Aorta (tissue), 5 donors: ENCODE results near the gene ABHD17A. TPM values are rescaled to one million over a fixed set of nuclear protein-coding genes. Genes with fewer than 3 reads are reported as not detected.
"Not testable (repeated sequence)": the region's sequence is repeated elsewhere in the genome, so short reads cannot be mapped to it uniquely, and the experiment has no call there.

Experiments
- ATAC-seq: fragments of 200-7000 bp; cut with Tn5 transposase; one replicate; pipeline ENCODE4 v1.9.1; 2022; ENCODE audit warnings: moderate library complexity; ENCODE audit not compliant: low FRiP score
- DNase-seq, 2 donors: peaks; one replicate each; pipeline ENCODE4 v3.0.0-alpha.2; 2020
- H3K27ac ChIP-seq, 2 donors: one replicate each; pipeline ENCODE4 v1.5.1; 2013; ENCODE audit warnings: low read length in 2 of 2, mild to moderate bottlenecking in 2 of 2, moderate library complexity in 2 of 2, control low read depth in 1 of 2, inconsistent platforms in 1 of 2, low read depth in 1 of 2
- H3K27me3 ChIP-seq, 2 donors: one replicate each; pipeline ENCODE4 v1.6.1; 2013; ENCODE audit warnings: control low read depth in 1 of 2, low read length in 1 of 2, mild to moderate bottlenecking in 1 of 2, moderate library complexity in 1 of 2; ENCODE audit not compliant: insufficient read depth in 2 of 2, control insufficient read depth in 1 of 2
- H3K36me3 ChIP-seq, 2 donors: one replicate each; pipeline ENCODE4 v1.6.1; 2013; ENCODE audit warnings: control low read depth in 1 of 2, low read length in 1 of 2, mild to moderate bottlenecking in 1 of 2; ENCODE audit not compliant: insufficient read depth in 2 of 2, control insufficient read depth in 1 of 2
- H3K4me1 ChIP-seq, 2 donors: one replicate each; pipeline ENCODE4 v1.6.1; 2013; ENCODE audit warnings: low read length in 2 of 2, control low read depth in 1 of 2, mild to moderate bottlenecking in 1 of 2, moderate library complexity in 1 of 2; ENCODE audit not compliant: insufficient read depth in 2 of 2, control insufficient read depth in 1 of 2
- H3K4me3 ChIP-seq, 2 donors: one replicate each; pipeline ENCODE4 v1.5.1; 2013; ENCODE audit warnings: low read length in 2 of 2, control low read depth in 1 of 2, mild to moderate bottlenecking in 1 of 2
- H3K9me3 ChIP-seq: one replicate; pipeline ENCODE4 v1.6.1; 2013; ENCODE audit warnings: mild to moderate bottlenecking, low read length; ENCODE audit not compliant: control insufficient read depth
- WGBS, 2 donors: extraction: QIAGEN DNeasy Blood & Tissue Kit; methylation state at CpG; one replicate each; pipeline ENCODE4 v1.1.7; 2013; 5-methylcytosine and 5-hydroxymethylcytosine counted together
- intact Hi-C, 2 donors: fragments of 100-400 bp; cut with DNase I; formaldehyde crosslinking; loops; one replicate each; pipeline versions ENCODE4 v1.14.2 to v1.15.0; 2022
- polyA plus RNA-seq, 2 donors: library from polyadenylated mRNA; stranded (reverse); fragments of 200-250 nt; gene quantifications; one replicate each; pipeline ENCODE4 v1.2.3, GENCODE V29; 2013
- total RNA-seq, 2 donors: library from RNA; stranded (reverse); fragmentation: NEBNext Ultra II Directional; extraction: Animal tissue kit (Norgen Biotek cat#: 25700); gene quantifications; one replicate each; pipeline ENCODE4 v1.2.1, GENCODE V29; 2021
- donor health status: healthy with polysubstance abuse.
- donor health status: Bipolar disorder and iron deficiency.
- donor health status: DM: no; HTN: no; CAD: no.
- donor health status: DM: no; HTN: no; CAD: no.
- donor health status: DM: yes; HTN: yes; CAD: no.

The ABHD17A gene
- total and polyA plus RNA-seq, 4 donors, result 48.8 to 116 (median 59.7) TPM

GRCh38 chr19:1880611-1881392 lies 4.5 kb downstream of the ABHD17A start:
- intact Hi-C loops, result no loop called here
- no peaks in the 10 kb centered on the region for H3K9me3 ChIP-seq
- H3K36me3 ChIP-seq, result no peaks in the 10 kb centered on the region
- H3K4me1 ChIP-seq, result no peaks in the 10 kb centered on the region
- WGBS, 2 donors, result 89% methylated on average over 27 to 35 of the region's 35 CpGs
- no peak overlapping the region for H3K4me3 ChIP-seq
- ATAC-seq, result no peak
- no peaks in the 10 kb centered on the region for H3K27me3 ChIP-seq
- DNase-seq, result no peak
- no peak overlapping the region for H3K27ac ChIP-seq

GRCh38 chr19:1879982-1880381 lies 5.3 kb downstream of the ABHD17A start:
- H3K27ac ChIP-seq, H3K27me3 ChIP-seq, DNase-seq, H3K4me3 ChIP-seq, H3K4me1 ChIP-seq, ATAC-seq, H3K36me3 ChIP-seq, intact Hi-C loops, H3K9me3 ChIP-seq: not testable (repeated sequence)
- 85 to 87% methylated on average over 12 to 17 of the region's 17 CpGs for WGBS, 2 donors

- DNase-seq, H3K27me3 ChIP-seq, H3K4me1 ChIP-seq, H3K27ac ChIP-seq, intact Hi-C loops, H3K36me3 ChIP-seq, H3K4me3 ChIP-seq, ATAC-seq, H3K9me3 ChIP-seq: not testable (repeated sequence)
- 61% methylated on average over 7 to 8 of the region's 8 CpGs for WGBS, 2 donors
These were observed 6.7 kb downstream of the ABHD17A start for GRCh38 chr19:1878583-1878982.

- H3K4me1 ChIP-seq, H3K4me3 ChIP-seq, ATAC-seq, H3K27me3 ChIP-seq, H3K27ac ChIP-seq, intact Hi-C loops, H3K36me3 ChIP-seq, H3K9me3 ChIP-seq, DNase-seq: not testable (repeated sequence)
- WGBS, 2 donors, result 68 to 69% methylated on average over 37 to 41 of the region's 47 CpGs
These were observed 8.0 kb downstream of the ABHD17A start for GRCh38 chr19:1877280-1877660.

- H3K27me3 ChIP-seq, H3K4me1 ChIP-seq, H3K9me3 ChIP-seq, DNase-seq, H3K36me3 ChIP-seq, intact Hi-C loops: not testable (repeated sequence)
- WGBS, 2 donors, result 38 to 41% methylated on average over 45 to 47 of the region's 53 CpGs
- Histone ChIP-seq H3K4me3 (peak overlapping the region in 1 of 2 donors; percentile 93), H3K27ac (peak overlapping the region in 1 of 2 donors; percentile 37)
- ATAC-seq, result peak; percentile 26
These were observed 8.6 kb downstream of the ABHD17A start for GRCh38 chr19:1876496-1877279.

GRCh38 chr19:1875646-1876495 lies 9.4 kb downstream of the ABHD17A start:
- intact Hi-C loops, result no loop called here
- WGBS, 2 donors, result 0 to 1% methylated on average over 78 to 87 of the region's 87 CpGs
- Histone ChIP-seq H3K9me3 (no peaks in the 10 kb centered on the region), H3K4me3 (peak overlapping the region; percentile 75 to 93), H3K4me1 (no peaks in the 10 kb centered on the region), H3K27me3 (no peaks in the 10 kb centered on the region), H3K36me3 (no peaks in the 10 kb centered on the region), H3K27ac (peak overlapping the region in 1 of 2 donors; percentile 87)
- ATAC-seq, result peak; percentile 96
- peak; percentile 96 to 97 for DNase-seq

- Histone ChIP-seq H3K4me3 (peak overlapping the region; percentile 75 to 93), H3K27ac (peak overlapping the region in 1 of 2 donors; percentile 87)
- DNase-seq, H3K4me1 ChIP-seq, H3K36me3 ChIP-seq, H3K9me3 ChIP-seq, intact Hi-C loops, H3K27me3 ChIP-seq, ATAC-seq: not testable (repeated sequence)
- 3% methylated on average over 11 of the region's 11 CpGs for WGBS, 2 donors
These were observed 10.0 kb downstream of the ABHD17A start for GRCh38 chr19:1875265-1875645.

- peak overlapping the region in 1 of 2 donors; percentile 29 for H3K27ac ChIP-seq
- no peaks in the 10 kb centered on the region for H3K27me3 ChIP-seq
- 9 to 14% methylated on average over 16 of the region's 16 CpGs for WGBS, 2 donors
- no peaks in the 10 kb centered on the region for H3K9me3 ChIP-seq
- ATAC-seq (no peak), DNase-seq (no peak)
- H3K36me3 ChIP-seq, result no peaks in the 10 kb centered on the region
- H3K4me1 ChIP-seq, result no peaks in the 10 kb centered on the region
- H3K4me3 ChIP-seq, result peak overlapping the region in 1 of 2 donors; percentile 93
- intact Hi-C loops, result no loop called here
These were observed 10.6 kb downstream of the ABHD17A start for GRCh38 chr19:1874554-1875185.
